Ovary (tissue), 9 donors: ENCODE data around the gene SPECC1. TPM values are rescaled to one million over a fixed set of nuclear protein-coding genes. Genes with fewer than 3 reads are reported as not detected.
"Not testable (repeated sequence)": the region's sequence is repeated elsewhere in the genome, so short reads cannot be mapped to it uniquely, and the experiment has no call there.

ENCODE experiments used
- DNase-seq, 5 donors: peaks; one replicate each; pipeline ENCODE4 v3.0.0-alpha.2; 2019 to 2020
- H3K27ac ChIP-seq, 2 donors: fragments of 200-600 bp; one replicate each; pipeline versions ENCODE4 v1.5.1 to v1.8.0; 2019 to 2022
- H3K27me3 ChIP-seq: fragments of 200-600 bp; one replicate; pipeline ENCODE4 v1.8.0; 2022
- H3K36me3 ChIP-seq: fragments of 200-600 bp; sonication (generic); one replicate; pipeline ENCODE4 v1.5.1; 2019
- H3K4me1 ChIP-seq: one replicate; pipeline ENCODE4 v1.8.1; 2013; ENCODE audit warnings: mild to moderate bottlenecking, moderate library complexity; ENCODE audit not compliant: insufficient read depth
- H3K4me3 ChIP-seq: fragments of 200-600 bp; sonication (generic); one replicate; pipeline ENCODE4 v1.5.1; 2017
- H3K9me3 ChIP-seq, 2 donors: fragments of 200-600 bp in 1 of 2; sonication (generic) in 1 of 2; one replicate each; pipeline versions ENCODE4 v1.5.1 to v1.8.1; 2013 to 2019; ENCODE audit warnings: mild to moderate bottlenecking in 1 of 2, moderate library complexity in 1 of 2
- EP300 ChIP-seq: sonication (generic); formaldehyde crosslinking; IDR thresholded peaks from one replicate; pipeline ENCODE4 v1.6.1; 2017; ENCODE audit warnings: antibody characterized with exemption
- POLR2A ChIP-seq: fragments of 450-650 bp; IDR thresholded peaks from one replicate; pipeline ENCODE4 v1.6.1; 2017; ENCODE audit warnings: antibody characterized with exemption, mild to moderate bottlenecking, moderate library complexity
- WGBS, 3 donors: extraction: QIAGEN DNeasy Blood & Tissue Kit in 1 of 3; methylation state at CpG; one replicate each; pipeline versions ENCODE4 v1.1.5 to v1.1.7; 2013 to 2017; 5-methylcytosine and 5-hydroxymethylcytosine counted together
- intact Hi-C, 4 donors: fragments of 100-400 bp; cut with DNase I; formaldehyde crosslinking; loops; one replicate each; pipeline versions ENCODE4 v1.11.0 to v1.15.1; 2022 to 2023
- polyA plus RNA-seq, 2 donors: library from polyadenylated mRNA; stranded (reverse); fragments of 200-250 nt in 1 of 2; fragments of 350-450 nt in 1 of 2; fragmentation: Illumina TruSeq in 1 of 2; extraction: RNeasy Lipid Tissue Mini Kit (QIAGEN cat#74804) in 1 of 2; gene quantifications; one replicate each; pipeline ENCODE4 v1.2.3, GENCODE V29; 2013 to 2014
- total RNA-seq, 7 donors: library from RNA; depleted of rRNA in 2 of 7; stranded (reverse); fragments of >200 nt in 2 of 7; fragmentation: NEBNext Ultra II Directional in 3 of 7; extraction: Animal tissue kit (Norgen Biotek cat#: 25700) in 3 of 7; gene quantifications; one replicate each; pipeline versions ENCODE4 v1.1.0 to v1.2.4, GENCODE V29; 2016 to 2023
- TF ChIP-seq, protein P1 (sequence below), 3 donors: fragments of 450-650 bp in 2 of 3; fragments of 200-600 bp in 1 of 3; IDR thresholded peaks; one replicate each; pipeline versions ENCODE4 v1.5.1 to v1.8.0; 2016 to 2022; ENCODE audit warnings: antibody characterized with exemption in 3 of 3, mild to moderate bottlenecking in 1 of 3
- donor health status: DM: no; HTN: no; CAD: no; lungs with moderate emphysema.
- donor health status: DM: no; HTN: no; CAD: no.
- donor health status: Bipolar disorder and iron deficiency.
- donor health status: DM: yes; HTN: yes; CAD: no.
- donor health status: DM: no; HTN: no; CAD: no.
- donor health status: DM: yes; HTN: yes; CAD: no.

The SPECC1 gene
- total and polyA plus RNA-seq, 9 donors: 34.7 to 86.5 (median 66.1) TPM

- WGBS, 3 donors: 96 to 97% (median 97%) methylated on average over 8 of the region's 8 CpGs
Measured at GRCh38 chr17:20314834-20315233, 305.7 kb downstream of the SPECC1 start.

GRCh38 chr17:20315311-20315710, 306.2 kb downstream of the SPECC1 start:
- Histone ChIP-seq H3K27me3 (no peaks in the 10 kb centered on the region), H3K4me1 (peaks cover 3% of the 10 kb centered on the region), H3K27ac (no peak overlapping the region), H3K9me3 (no peaks in the 10 kb centered on the region), H3K4me3 (no peak overlapping the region), H3K36me3 (no peaks in the 10 kb centered on the region)
- intact Hi-C loops: loop anchor here (5.0 to 10.0 kb wide), 6 partner anchors 81 to 311 kb away; partner anchors contain the start of gene SPECC1 (in 1 of the 4)
- DNase-seq: no peak
- WGBS, 3 donors: 96 to 97% (median 97%) methylated on average over 10 of the region's 10 CpGs
- TF ChIP-seq, protein P1, sequence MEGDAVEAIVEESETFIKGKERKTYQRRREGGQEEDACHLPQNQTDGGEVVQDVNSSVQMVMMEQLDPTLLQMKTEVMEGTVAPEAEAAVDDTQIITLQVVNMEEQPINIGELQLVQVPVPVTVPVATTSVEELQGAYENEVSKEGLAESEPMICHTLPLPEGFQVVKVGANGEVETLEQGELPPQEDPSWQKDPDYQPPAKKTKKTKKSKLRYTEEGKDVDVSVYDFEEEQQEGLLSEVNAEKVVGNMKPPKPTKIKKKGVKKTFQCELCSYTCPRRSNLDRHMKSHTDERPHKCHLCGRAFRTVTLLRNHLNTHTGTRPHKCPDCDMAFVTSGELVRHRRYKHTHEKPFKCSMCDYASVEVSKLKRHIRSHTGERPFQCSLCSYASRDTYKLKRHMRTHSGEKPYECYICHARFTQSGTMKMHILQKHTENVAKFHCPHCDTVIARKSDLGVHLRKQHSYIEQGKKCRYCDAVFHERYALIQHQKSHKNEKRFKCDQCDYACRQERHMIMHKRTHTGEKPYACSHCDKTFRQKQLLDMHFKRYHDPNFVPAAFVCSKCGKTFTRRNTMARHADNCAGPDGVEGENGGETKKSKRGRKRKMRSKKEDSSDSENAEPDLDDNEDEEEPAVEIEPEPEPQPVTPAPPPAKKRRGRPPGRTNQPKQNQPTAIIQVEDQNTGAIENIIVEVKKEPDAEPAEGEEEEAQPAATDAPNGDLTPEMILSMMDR (IDR thresholded peaks at IDR 0.05): no peak
- TF ChIP-seq POLR2A (no peak), EP300 (no peak)

More at GRCh38 chr17:20314834-20315233, 305.7 kb downstream of the SPECC1 start:
- no peak overlapping the region for H3K4me3 ChIP-seq
- H3K36me3 ChIP-seq: no peaks in the 10 kb centered on the region
- H3K27me3 ChIP-seq: no peaks in the 10 kb centered on the region
- no peaks in the 10 kb centered on the region for H3K9me3 ChIP-seq
- intact Hi-C loops: loop anchor here (5.0 to 10.0 kb wide), 6 partner anchors 80 to 310 kb away; partner anchors contain the start of gene SPECC1 (in 1 of the 4)
- H3K27ac ChIP-seq: no peak overlapping the region
- DNase-seq: no peak
- no peak for TF ChIP-seq EP300
- TF ChIP-seq POLR2A: no peak
- TF ChIP-seq, protein P1 (IDR thresholded peaks at IDR 0.05): no peak
- peaks cover 3% of the 10 kb centered on the region for H3K4me1 ChIP-seq

DNA sequence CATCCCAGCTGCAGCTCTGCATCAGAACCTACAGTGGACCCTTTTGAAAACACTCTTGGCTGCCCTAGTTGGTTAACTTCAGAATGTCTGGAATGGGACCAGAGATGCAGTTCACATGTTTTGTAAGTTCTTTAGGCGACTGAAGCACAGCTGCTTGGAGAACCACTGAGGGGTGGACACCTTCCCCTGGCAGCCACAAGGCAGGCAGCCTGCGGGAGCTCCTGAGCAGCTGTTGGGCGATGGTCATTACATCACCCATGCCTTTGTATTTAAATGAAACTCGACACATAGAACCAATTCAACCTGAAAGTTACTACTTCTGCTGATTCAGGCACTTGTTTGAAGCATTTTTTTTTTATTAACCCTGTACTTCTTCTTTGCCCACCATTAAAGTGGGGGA, 306.7 kb downstream of the SPECC1 start:
- Histone ChIP-seq H3K9me3 (no peaks in the 10 kb centered on the region), H3K27ac (no peak overlapping the region), H3K36me3 (no peaks in the 10 kb centered on the region), H3K4me1 (peaks cover 3% of the 10 kb centered on the region), H3K27me3 (no peaks in the 10 kb centered on the region), H3K4me3 (no peak overlapping the region)
- TF ChIP-seq, protein P1 (IDR thresholded peaks at IDR 0.05): no peak
- TF ChIP-seq POLR2A: no peak
- TF ChIP-seq EP300: no peak
- no peak for DNase-seq
- WGBS, 3 donors: 84 to 93% (median 85%) methylated on average over 4 of the region's 4 CpGs
- intact Hi-C loops: loop anchor here (5.0 to 10.0 kb wide), 6 partner anchors 81 to 311 kb away; partner anchors contain the start of gene SPECC1 (in 1 of the 4)

GRCh38 chr17:20320535-20321229, 311.5 kb downstream of the SPECC1 start:
- peak overlapping the region; percentile 34 for H3K4me3 ChIP-seq
- not testable (repeated sequence) for H3K4me1 ChIP-seq, H3K36me3 ChIP-seq, H3K27me3 ChIP-seq, H3K9me3 ChIP-seq
- H3K27ac ChIP-seq: peak overlapping the region in 1 of 2 donors; percentile 1
- intact Hi-C loops: loop anchor here in 1 of 4 donors (5.0 kb wide), 1 partner anchor 313 kb away; the partner anchor contains the start of gene SPECC1
- peak; percentile 77 to 89 (median 82) for DNase-seq
- TF ChIP-seq, protein P1 (IDR thresholded peaks at IDR 0.05): peak; percentile 93 to 100 (median 98)
- WGBS, 3 donors: 14 to 24% (median 24%) methylated on average over 9 to 47 of the region's 47 CpGs

- H3K27me3 ChIP-seq, H3K27ac ChIP-seq, H3K9me3 ChIP-seq, H3K36me3 ChIP-seq, H3K4me1 ChIP-seq, DNase-seq, H3K4me3 ChIP-seq: not testable (repeated sequence)
- intact Hi-C loops: loop anchor here in 1 of 4 donors (5.0 kb wide), 1 partner anchor 314 kb away; the partner anchor contains the start of gene SPECC1
- WGBS, 3 donors: 90 to 96% (median 96%) methylated on average over 17 to 32 of the region's 32 CpGs
Measured at GRCh38 chr17:20321357-20321756, 312.2 kb downstream of the SPECC1 start.

- H3K4me1 ChIP-seq, H3K27ac ChIP-seq, DNase-seq, intact Hi-C loops, H3K9me3 ChIP-seq, H3K27me3 ChIP-seq, H3K4me3 ChIP-seq, H3K36me3 ChIP-seq: not testable (repeated sequence)
- WGBS, 3 donors: 83 to 85% (median 83%) methylated on average over 3 of the region's 3 CpGs
Measured at GRCh38 chr17:20327739-20328138, 318.6 kb downstream of the SPECC1 start.

GRCh38 chr17:20351405-20351804, 342.2 kb downstream of the SPECC1 start:
- H3K27ac ChIP-seq, H3K36me3 ChIP-seq, DNase-seq, H3K4me1 ChIP-seq, intact Hi-C loops, H3K9me3 ChIP-seq, H3K27me3 ChIP-seq, H3K4me3 ChIP-seq: not testable (repeated sequence)
- 100% methylated on average over 2 of the region's 3 CpGs; no CpG with 5 or more reads in 2 of the 3 donors for WGBS, 3 donors
